OCI-LY3 (cell line): ENCODE results near the gene TAS2R8.

Experiments used
- H2AFZ ChIP-seq: fragments of 200-600, 300-600 bp; shearing (Covaris generic); 2 replicates; pipeline ENCODE4 v1.6.0; 2014; ENCODE audit warnings: antibody characterized with exemption, low read depth, low read length
- H3K27ac ChIP-seq: fragments of 200-600, 300-600 bp; sonication (generic); 2 replicates; pipeline ENCODE4 v1.5.1; 2014; ENCODE audit warnings: mild to moderate bottlenecking, low read length, moderate library complexity, mixed read lengths
- H3K27me3 ChIP-seq: fragments of 200-600, 300-600 bp; sonication (generic); 2 replicates; pipeline ENCODE4 v1.6.1; 2014; ENCODE audit warnings: low read depth, low read length, mixed read lengths
- H3K36me3 ChIP-seq: fragments of 200-600, 300-600 bp; sonication (generic); replicated peaks from 2 replicates; pipeline ENCODE3; 2014; ENCODE audit warnings: low read depth, low read length, mixed read lengths
- H3K4me1 ChIP-seq: fragments of 300-600, 200-600 bp; sonication (generic); 2 replicates; pipeline ENCODE4 v1.6.1; 2014; ENCODE audit warnings: low read length, mixed read lengths
- H3K4me2 ChIP-seq: fragments of 200-600, 300-600 bp; sonication (generic); 2 replicates; pipeline ENCODE4 v1.6.1; 2014; ENCODE audit warnings: low read length, mixed read lengths
- H3K4me3 ChIP-seq: fragments of 300-600, 200-600 bp; sonication (generic); 2 replicates; pipeline ENCODE4 v1.5.1; 2014; ENCODE audit warnings: antibody characterized with exemption, mild to moderate bottlenecking, low read length, moderate library complexity
- H3K79me2 ChIP-seq: fragments of 300-600, 200-600 bp; shearing (Covaris generic); 2 replicates; pipeline ENCODE4 v1.6.1; 2014; ENCODE audit warnings: mild to moderate bottlenecking, low read length, mixed read lengths
- H3K9ac ChIP-seq: fragments of 300-600, 200-600 bp; shearing (Covaris generic); 2 replicates; pipeline ENCODE4 v1.6.0; 2014; ENCODE audit warnings: mild to moderate bottlenecking, low read length, moderate library complexity
- H3K9me3 ChIP-seq: fragments of 200-600, 300-600 bp; shearing (Covaris generic); 2 replicates; pipeline ENCODE4 v1.6.1; 2014; ENCODE audit warnings: low read length, mixed read lengths; ENCODE audit not compliant: insufficient read depth
- H4K20me1 ChIP-seq: fragments of 200-600, 300-600 bp; sonication (generic); 2 replicates; pipeline ENCODE4 v1.6.1; 2016; ENCODE audit warnings: low read length, mixed read lengths; ENCODE audit not compliant: insufficient read depth
- CTCF ChIP-seq: fragments of 200-600, 300-600 bp; sonication (generic); IDR thresholded peaks from 2 replicates; pipeline ENCODE4 v1.5.1; 2014; ENCODE audit warnings: antibody characterized with exemption, low read length, low read depth
- EZH2phosphoT487 ChIP-seq: fragments of 200-600 bp; shearing (Covaris generic); IDR thresholded peaks from 2 replicates; pipeline ENCODE4 v1.6.1; 2018; ENCODE audit warnings: antibody characterized with exemption, mixed run types, low read depth

Gene TAS2R8

DNA sequence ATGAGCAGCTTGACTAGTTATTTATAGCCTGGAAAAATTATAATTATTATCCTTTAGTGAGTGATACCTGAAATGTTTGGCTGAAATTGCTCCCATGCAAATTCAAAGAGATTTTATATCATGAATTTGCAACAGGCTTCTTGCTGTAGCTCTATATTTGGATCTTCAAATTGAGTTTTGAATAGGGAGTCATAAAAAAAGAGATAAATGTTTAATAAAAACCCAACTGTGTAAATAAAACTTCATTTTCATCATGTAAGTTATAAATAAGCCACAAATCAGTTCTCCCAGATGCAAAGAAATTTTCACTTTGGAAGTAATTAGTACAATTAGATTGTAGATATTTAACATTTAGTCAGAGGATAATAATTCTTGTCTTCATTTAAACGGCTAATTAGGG lies at the start of gene TAS2R8:
TAS2R8 (minus strand) TSS at position 101 of the 400 bp plus-strand sequence. CDS start 306 bp downstream, outside the sequence.
- no peaks in the 10 kb centered on the region for H4K20me1 ChIP-seq
- H3K4me1 ChIP-seq, result no peaks in the 10 kb centered on the region
- H3K4me2 ChIP-seq, result no peak within 1 kb of the TSS
- TF ChIP-seq EZH2phosphoT487 (no peak), CTCF (no peak)
- no peaks in the 10 kb centered on the region for H3K9me3 ChIP-seq
- no peak within 1 kb of the TSS for H2AFZ ChIP-seq
- H3K4me3 ChIP-seq, result no peak within 1 kb of the TSS
- H3K27ac ChIP-seq, result no peak within 1 kb of the TSS
- H3K36me3 ChIP-seq, result no peaks in the 10 kb centered on the region
- no peaks in the 10 kb centered on the region for H3K27me3 ChIP-seq
- no peak within 1 kb of the TSS for H3K9ac ChIP-seq
- H3K79me2 ChIP-seq, result no peaks in the 10 kb centered on the region

GRCh38 chr12:10855807-10856206 lies 48.7 kb upstream of the TAS2R8 start:
- H3K36me3 ChIP-seq, result peaks cover 14% of the 10 kb centered on the region
- H3K4me1 ChIP-seq, result no peaks in the 10 kb centered on the region
- H2AFZ ChIP-seq, result no peak overlapping the region
- H3K79me2 ChIP-seq, result no peaks in the 10 kb centered on the region
- H3K4me2 ChIP-seq, result no peak overlapping the region
- H3K9ac ChIP-seq, result no peak overlapping the region
- no peaks in the 10 kb centered on the region for H3K27me3 ChIP-seq
- H3K9me3 ChIP-seq, result no peaks in the 10 kb centered on the region
- no peaks in the 10 kb centered on the region for H4K20me1 ChIP-seq
- H3K4me3 ChIP-seq, result no peak overlapping the region
- H3K27ac ChIP-seq, result no peak overlapping the region
- TF ChIP-seq EZH2phosphoT487, result no peak
- TF ChIP-seq CTCF, result no peak

DNA sequence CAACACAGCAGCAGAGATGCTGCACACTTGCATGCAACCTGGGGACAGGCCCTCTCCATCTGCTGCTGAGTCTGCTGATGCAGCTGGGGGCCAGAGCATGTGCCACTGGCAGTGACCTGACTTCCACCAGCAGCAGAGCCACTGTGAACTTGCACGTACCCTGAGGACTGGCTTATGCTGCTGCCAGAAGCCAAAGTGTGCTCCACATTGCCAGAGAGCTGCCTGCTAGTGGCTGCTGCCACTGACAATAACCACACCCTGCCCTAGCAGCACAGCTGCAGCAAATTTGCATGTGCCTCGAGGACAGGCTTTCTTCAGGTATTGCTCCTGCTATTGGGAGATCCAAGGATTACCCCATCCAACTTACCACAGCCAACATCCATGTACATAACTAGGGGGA lies 46.7 kb upstream of the TAS2R8 start:
- H3K4me1 ChIP-seq, result no peaks in the 10 kb centered on the region
- H3K27ac ChIP-seq, result no peak overlapping the region

DNA sequence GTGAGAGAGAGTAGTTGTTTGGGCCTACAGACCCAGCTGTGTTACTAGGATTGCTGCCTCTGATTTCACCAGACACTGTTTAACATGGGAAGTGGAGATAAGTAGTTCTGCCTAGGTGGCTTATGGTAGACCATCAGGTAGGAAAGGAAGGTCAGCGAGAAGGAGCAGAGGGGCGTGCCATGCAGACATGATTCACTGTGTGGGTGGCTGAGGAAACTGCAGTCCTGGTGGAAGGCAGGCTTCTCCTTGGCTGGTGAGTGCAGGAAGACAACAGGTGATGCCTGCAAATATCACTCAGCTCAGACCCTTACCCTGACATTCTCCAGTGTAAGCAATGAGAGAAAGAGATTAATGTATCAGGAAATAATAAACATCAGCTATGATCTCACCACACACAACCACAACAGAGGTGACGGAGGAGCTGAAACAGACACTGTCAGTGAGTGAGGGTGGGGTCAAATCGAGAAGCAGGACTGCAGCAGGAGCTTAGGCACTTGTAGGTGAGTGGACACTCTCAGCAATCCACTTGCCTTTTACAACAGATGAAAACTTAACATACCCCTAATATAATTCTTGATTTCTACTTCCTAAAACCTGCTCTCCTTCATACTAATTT lies 44.3 kb upstream of the TAS2R8 start:
- Histone ChIP-seq H3K4me3 (no peak overlapping the region), H3K36me3 (peaks cover 8% of the 10 kb centered on the region)
- TF ChIP-seq EZH2phosphoT487 (no peak), CTCF (no peak)

More for the DNA sequence above, 46.7 kb upstream of the TAS2R8 start:
- Histone ChIP-seq H3K36me3 (peaks cover 10% of the 10 kb centered on the region), H4K20me1 (no peaks in the 10 kb centered on the region), H3K79me2 (no peaks in the 10 kb centered on the region), H3K27me3 (no peaks in the 10 kb centered on the region), H3K4me2 (no peak overlapping the region), H3K9me3 (no peaks in the 10 kb centered on the region), H2AFZ (no peak overlapping the region), H3K4me3 (no peak overlapping the region), H3K9ac (no peak overlapping the region)
- no peak for TF ChIP-seq CTCF
- no peak for TF ChIP-seq EZH2phosphoT487

More for the DNA sequence above, 44.3 kb upstream of the TAS2R8 start:
- Histone ChIP-seq H3K79me2 (no peaks in the 10 kb centered on the region), H2AFZ (no peak overlapping the region), H3K27me3 (no peaks in the 10 kb centered on the region), H3K27ac (no peak overlapping the region), H3K9ac (no peak overlapping the region), H3K4me2 (no peak overlapping the region), H4K20me1 (no peaks in the 10 kb centered on the region), H3K9me3 (no peaks in the 10 kb centered on the region), H3K4me1 (no peaks in the 10 kb centered on the region)
